Measurements from ENCODE around the gene ETV4. TPM values are rescaled to one million over a fixed set of nuclear protein-coding genes. Genes with fewer than 3 reads are reported as not detected.

Gene ETV4
- total RNA-seq, 1 donor from 2014 or later: 1.1 TPM

- Histone ChIP-seq H3K4me1 (peaks cover 30% of the 10 kb centered on the region), H2AFZ (replicated peaks) (no peak overlapping the region), H3K27me3 (no peaks in the 10 kb centered on the region), H3K27ac (no peak overlapping the region), H3K79me2 (ENCODE audit: low read depth) (no peaks in the 10 kb centered on the region), H4K20me1 (ENCODE audit: low read depth) (no peaks in the 10 kb centered on the region), H3K9ac (no peak overlapping the region), H3K9me3 (ENCODE audit: low read depth) (no peaks in the 10 kb centered on the region), H3K36me3 (no peaks in the 10 kb centered on the region), H3K4me3 (no peak overlapping the region), H3F3A (ENCODE audit: low read depth) (peaks cover 17% of the 10 kb centered on the region), H3K4me2 (no peak overlapping the region)
- TF ChIP-seq EZH2 (IDR thresholded peaks at IDR 0.05) (no peak), EZH2phosphoT487 (IDR thresholded peaks at IDR 0.05) (no peak), CTCF (IDR thresholded peaks at IDR 0.05) (no peak)
- no peak for DNase-seq (ENCODE audit: low spot score)
- no peaks in the 10 kb centered on the region for H3K36me3 Mint-ChIP-seq
- no peak overlapping the region for H3K4me3 Mint-ChIP-seq
- peaks cover 2% of the 10 kb centered on the region for H3K9me3 Mint-ChIP-seq
- peaks cover 14% of the 10 kb centered on the region for H3K27me3 Mint-ChIP-seq (ENCODE audit: insufficient read depth, low read depth)
- peaks cover 30% of the 10 kb centered on the region for H3K4me1 Mint-ChIP-seq
- no peak overlapping the region for H3K27ac Mint-ChIP-seq
These were observed 35.5 kb upstream of the ETV4 start for GRCh38 chr17:43581613-43582012.

GRCh38 chr17:43581130-43581529 lies 35.0 kb upstream of the ETV4 start:
- no peaks in the 10 kb centered on the region for H3K36me3 Mint-ChIP-seq
- Histone ChIP-seq H3F3A (ENCODE audit: low read depth) (peaks cover 17% of the 10 kb centered on the region), H4K20me1 (ENCODE audit: low read depth) (no peaks in the 10 kb centered on the region), H3K9me3 (ENCODE audit: low read depth) (no peaks in the 10 kb centered on the region), H3K27ac (no peak overlapping the region), H3K9ac (no peak overlapping the region), H3K27me3 (no peaks in the 10 kb centered on the region), H3K4me2 (no peak overlapping the region), H2AFZ (replicated peaks) (no peak overlapping the region), H3K79me2 (ENCODE audit: low read depth) (no peaks in the 10 kb centered on the region), H3K4me1 (peaks cover 34% of the 10 kb centered on the region), H3K4me3 (no peak overlapping the region), H3K36me3 (no peaks in the 10 kb centered on the region)
- H3K27ac Mint-ChIP-seq: no peak overlapping the region
- no peak for DNase-seq (ENCODE audit: low spot score)
- peaks cover 33% of the 10 kb centered on the region for H3K4me1 Mint-ChIP-seq
- H3K4me3 Mint-ChIP-seq: no peak overlapping the region
- H3K27me3 Mint-ChIP-seq (ENCODE audit: insufficient read depth, low read depth): peaks cover 14% of the 10 kb centered on the region
- H3K9me3 Mint-ChIP-seq: peaks cover 2% of the 10 kb centered on the region
- no peak for TF ChIP-seq EZH2phosphoT487 (IDR thresholded peaks at IDR 0.05)
- TF ChIP-seq CTCF (IDR thresholded peaks at IDR 0.05): no peak
- TF ChIP-seq EZH2 (IDR thresholded peaks at IDR 0.05): no peak

- H4K20me1 ChIP-seq (ENCODE audit: low read depth): no peaks in the 10 kb centered on the region
- peaks cover 17% of the 10 kb centered on the region for H3F3A ChIP-seq (ENCODE audit: low read depth)
- no peak overlapping the region for H3K9ac ChIP-seq
- TF ChIP-seq EZH2 (IDR thresholded peaks at IDR 0.05) (no peak), CTCF (IDR thresholded peaks at IDR 0.05) (no peak), EZH2phosphoT487 (IDR thresholded peaks at IDR 0.05) (no peak)
- H3K4me3 ChIP-seq: no peak overlapping the region
- DNase-seq (ENCODE audit: low spot score): no peak
- Mint-ChIP-seq H3K4me3 (peak overlapping the region; percentile 65), H3K27ac (no peak overlapping the region), H3K36me3 (no peaks in the 10 kb centered on the region), H3K4me1 (peaks cover 43% of the 10 kb centered on the region), H3K27me3 (ENCODE audit: insufficient read depth, low read depth) (peaks cover 12% of the 10 kb centered on the region), H3K9me3 (no peaks in the 10 kb centered on the region)
- no peaks in the 10 kb centered on the region for H3K36me3 ChIP-seq
- no peak overlapping the region for H3K27ac ChIP-seq
- no peaks in the 10 kb centered on the region for H3K9me3 ChIP-seq (ENCODE audit: low read depth)
- H3K79me2 ChIP-seq (ENCODE audit: low read depth): no peaks in the 10 kb centered on the region
- no peaks in the 10 kb centered on the region for H3K27me3 ChIP-seq
- no peak overlapping the region for H2AFZ ChIP-seq (replicated peaks)
- H3K4me2 ChIP-seq: peak overlapping the region; percentile 62
- H3K4me1 ChIP-seq: peaks cover 34% of the 10 kb centered on the region
These were observed 33.5 kb upstream of the ETV4 start for GRCh38 chr17:43579566-43580140.

Measured in neural progenitor cell (in vitro differentiated cells).